NCI-H345 (cell line): Measurements from ENCODE around the gene PRRX1.

Experiments
- DNase-seq: peaks from one replicate; lab custom pipeline; 2025; lab: John Stamatoyannopoulos, UW

The PRRX1 gene

DNA sequence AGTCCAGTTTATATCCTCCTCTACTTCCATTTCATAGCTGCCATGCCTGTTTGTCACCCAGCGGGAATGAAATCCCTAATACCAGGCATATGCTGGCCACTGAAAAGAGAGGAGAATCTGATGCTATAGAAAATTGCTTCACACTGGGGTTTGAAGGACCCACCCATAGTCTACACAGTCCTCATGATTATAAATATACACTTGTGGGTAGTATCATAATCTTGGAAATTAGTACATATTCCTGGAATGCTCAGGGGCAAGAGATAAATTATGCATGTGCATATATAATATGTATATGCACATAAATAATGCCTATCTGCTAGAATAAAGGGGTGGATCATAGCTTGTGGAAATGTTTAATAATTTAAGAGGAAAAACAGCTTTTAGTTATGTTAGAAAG is 105.8 kb downstream of the PRRX1 start:
- no peak for DNase-seq

DNA sequence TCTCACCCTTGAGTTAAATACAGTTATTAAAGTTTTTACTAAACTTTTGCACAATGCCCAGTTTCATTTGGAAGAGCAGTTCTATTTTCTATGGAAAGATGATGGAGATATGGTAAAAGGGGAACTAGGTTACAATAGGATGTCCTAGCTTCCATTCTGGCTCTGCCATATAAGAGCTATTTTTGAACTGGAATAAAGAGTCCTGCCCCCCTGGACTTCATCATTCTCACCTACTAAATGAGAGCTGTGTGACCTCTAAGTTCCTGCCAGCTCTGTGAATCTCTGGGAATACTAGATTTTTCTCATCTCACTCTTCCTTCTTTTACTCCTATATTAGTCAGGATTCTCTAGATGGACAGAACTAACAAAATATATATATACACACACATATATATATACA is 106.3 kb downstream of the PRRX1 start:
- DNase-seq = no peak

DNA sequence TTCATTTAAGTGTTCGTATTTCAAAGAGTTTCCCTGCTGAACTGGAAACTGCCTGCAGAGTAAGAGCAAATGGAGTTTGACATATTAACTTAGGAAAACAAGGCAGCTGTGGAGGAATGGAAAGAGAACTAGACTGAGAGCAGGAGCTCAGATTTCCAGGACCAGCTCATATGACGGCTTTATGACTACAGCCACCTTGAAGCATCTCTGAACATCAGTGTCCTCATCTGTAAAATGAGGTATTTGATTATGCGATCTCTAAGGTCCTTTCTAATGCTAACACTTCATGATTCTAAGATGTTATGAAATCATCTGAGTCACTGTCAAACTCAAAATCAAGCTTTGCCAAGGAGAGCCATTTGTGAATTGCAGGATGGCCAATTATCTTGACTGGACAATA is 112.3 kb downstream of the PRRX1 start:
- DNase-seq = no peak

DNA sequence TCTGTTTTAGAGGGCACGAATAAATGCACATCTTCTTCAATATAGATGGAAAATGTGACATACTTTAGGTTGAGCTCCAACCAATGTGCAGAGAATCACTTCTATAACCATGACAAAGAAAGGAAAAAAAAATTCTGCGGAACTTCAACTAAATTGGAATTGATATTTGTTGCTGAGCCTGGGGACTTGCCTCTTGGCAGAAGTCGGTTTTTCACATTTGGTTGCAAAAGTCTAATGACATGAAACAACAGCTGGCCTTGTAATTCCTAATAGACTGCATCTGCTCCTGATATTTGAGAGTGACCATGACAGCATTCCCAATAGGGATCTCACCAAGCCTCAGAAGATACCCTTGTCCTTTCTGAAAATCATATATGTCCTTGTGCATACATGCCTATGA is 112.8 kb downstream of the PRRX1 start:
- no peak for DNase-seq
